ENCODE data around the gene SYNDIG1.

The SYNDIG1 gene

GRCh38 chr20:24468401-24469115, 871 bp upstream of the SYNDIG1 start:
- peak in 2 of 10 donors; percentile 35 to 77 for DNase-seq
- intact Hi-C loops (cut with DNase I) = loop anchor here (10.0 kb wide), 1 partner anchor 84 kb away; no protein-coding TSS in a partner anchor

DNA sequence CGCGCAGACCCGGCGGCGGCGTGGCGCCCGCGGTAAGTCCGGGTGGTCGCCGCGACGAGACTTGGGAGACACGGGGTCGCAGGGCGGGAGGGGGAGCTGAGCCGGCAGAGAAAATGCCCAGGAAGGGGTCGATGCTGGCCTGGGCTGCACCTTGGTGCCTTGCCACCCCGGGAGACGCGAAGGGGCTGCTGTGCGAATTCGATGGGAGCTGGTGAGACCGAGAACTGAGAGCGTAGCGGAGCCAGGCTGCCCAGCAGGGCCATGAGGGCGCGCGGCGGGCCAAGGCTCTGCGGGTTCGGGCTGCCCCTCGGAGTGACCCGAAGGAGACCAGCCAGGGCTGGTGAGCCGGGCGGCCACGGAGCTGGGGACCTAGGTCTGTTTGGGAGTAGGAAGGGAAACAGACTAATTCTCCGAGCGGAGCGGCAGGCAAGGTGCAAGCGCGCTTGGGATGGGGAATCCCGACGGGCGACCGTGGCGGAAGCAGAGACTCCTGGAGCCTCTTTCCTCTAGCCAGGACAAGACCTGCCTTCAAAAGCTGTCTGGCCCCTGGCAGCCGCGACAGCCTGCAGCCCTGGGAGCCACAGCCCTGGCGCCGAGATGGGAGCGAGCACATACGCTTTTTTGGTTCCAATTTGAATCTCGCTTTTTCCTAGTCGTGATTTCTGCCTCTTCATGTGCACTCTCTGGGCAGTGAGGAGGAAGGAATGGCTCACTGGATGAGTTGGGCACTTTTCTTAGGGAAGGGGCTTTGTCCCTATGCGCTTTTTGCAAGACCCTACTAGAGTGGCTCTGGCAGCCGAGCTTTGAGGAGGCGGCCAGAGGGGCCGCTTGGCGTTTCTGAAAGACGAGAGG, 691 bp downstream of the SYNDIG1 start:
- intact Hi-C loops (cut with DNase I) = loop anchor here (5.0 to 10.0 kb wide), 3 partner anchors 85 to 315 kb away; no protein-coding TSS in a partner anchor
- peak in 7 of 10 donors; percentile 37 to 92 (median 44) for DNase-seq

- intact Hi-C loops (cut with DNase I) = loop anchor here (5.0 to 10.0 kb wide), 2 partner anchors 164 to 314 kb away; no protein-coding TSS in a partner anchor
- peak in 8 of 10 donors; percentile 29 to 94 (median 62) for DNase-seq
These were observed 1.5 kb downstream of the SYNDIG1 start for GRCh38 chr20:24470746-24471582.

- DNase-seq = no peak
- intact Hi-C loops (cut with DNase I) = loop anchor here (5.0 to 10.0 kb wide), 2 partner anchors 165 to 312 kb away; no protein-coding TSS in a partner anchor
These were observed 3.0 kb downstream of the SYNDIG1 start for GRCh38 chr20:24472426-24472825.

GRCh38 chr20:24473435-24474223, 4.2 kb downstream of the SYNDIG1 start:
- intact Hi-C loops (cut with DNase I) = loop anchor here (5.0 to 10.0 kb wide), 2 partner anchors 166 to 311 kb away; no protein-coding TSS in a partner anchor
- no peak for DNase-seq

DNA sequence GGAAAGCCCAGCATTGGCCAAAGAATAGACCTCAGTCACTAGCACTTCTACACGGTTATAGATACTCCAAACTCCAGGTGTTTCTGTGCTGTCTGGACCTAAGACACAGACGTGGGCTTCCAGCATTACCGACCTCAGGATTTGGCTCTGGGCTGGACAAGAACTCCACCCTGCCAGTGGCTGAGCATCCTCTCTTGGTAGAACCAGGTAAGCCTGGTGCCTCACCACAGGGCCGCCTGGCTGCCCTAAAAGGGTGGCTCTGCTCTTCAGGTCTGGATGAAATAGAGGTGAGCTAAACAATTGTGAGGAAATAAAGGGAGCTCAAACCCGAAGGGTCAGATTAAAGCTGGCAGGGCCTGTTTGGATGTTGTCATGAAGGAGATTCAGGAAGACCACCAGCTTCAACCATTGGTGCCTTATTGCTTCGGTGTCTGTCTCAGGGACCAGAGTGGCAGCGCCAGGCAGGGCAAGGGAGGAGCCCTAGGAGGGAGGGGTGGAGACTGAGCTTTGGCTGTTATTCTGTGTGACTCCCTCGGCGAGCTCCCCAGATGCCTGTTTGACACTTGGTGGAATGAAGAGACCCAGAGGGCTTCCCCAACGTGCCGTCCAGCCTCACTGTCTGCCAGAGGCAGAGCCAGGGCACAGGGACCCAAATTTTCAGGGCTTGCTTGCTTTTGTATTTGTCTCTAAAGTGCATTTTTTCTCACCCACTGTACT, 8.6 kb downstream of the SYNDIG1 start:
- no peak for DNase-seq
- intact Hi-C loops (cut with DNase I) = loop anchor here (10.0 kb wide), 1 partner anchor 307 kb away; no protein-coding TSS in a partner anchor

GRCh38 chr20:24478584-24478983, 9.2 kb downstream of the SYNDIG1 start:
- DNase-seq = no peak
- intact Hi-C loops (cut with DNase I) = loop anchor here (10.0 kb wide), 1 partner anchor 306 kb away; no protein-coding TSS in a partner anchor

- DNase-seq = no peak
- intact Hi-C loops (cut with DNase I) = loop anchor here (10.0 kb wide), 1 partner anchor 306 kb away; no protein-coding TSS in a partner anchor
These were observed 9.7 kb downstream of the SYNDIG1 start for GRCh38 chr20:24479106-24479505.

- intact Hi-C loops (cut with DNase I) = loop anchor here (10.0 kb wide), 1 partner anchor 305 kb away; no protein-coding TSS in a partner anchor
These were observed 10.2 kb downstream of the SYNDIG1 start for GRCh38 chr20:24479595-24479994.

GRCh38 chr20:24480509-24480908, 11.1 kb downstream of the SYNDIG1 start:
- no peak for DNase-seq
- intact Hi-C loops (cut with DNase I) = no loop called here

More at GRCh38 chr20:24479595-24479994, 10.2 kb downstream of the SYNDIG1 start:
- DNase-seq = no peak

DNA sequence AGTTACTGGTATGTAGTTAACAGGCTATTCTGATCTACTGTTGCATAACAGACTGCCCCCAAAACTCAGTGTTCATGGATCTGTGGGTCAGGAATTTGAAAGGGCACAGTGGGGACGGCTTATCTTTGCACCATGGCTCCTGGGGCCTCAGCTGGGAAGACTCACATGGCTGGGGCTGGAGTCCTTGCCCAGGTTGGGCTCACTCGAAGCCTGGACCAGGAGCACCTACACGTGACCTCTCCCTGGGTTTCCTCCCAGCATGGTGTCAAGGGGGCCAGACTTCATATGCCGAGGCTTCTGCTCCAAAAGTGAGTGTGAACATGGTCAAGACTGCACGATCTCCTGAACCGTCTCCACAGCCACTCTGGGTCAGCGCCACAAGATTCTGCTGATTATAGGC, 11.7 kb downstream of the SYNDIG1 start:
- peak in 1 of 10 donors; percentile 51 for DNase-seq
- intact Hi-C loops (cut with DNase I) = no loop called here

GRCh38 chr20:24483435-24484080, 14.1 kb downstream of the SYNDIG1 start:
- peak in 1 of 10 donors; percentile 56 for DNase-seq
- intact Hi-C loops (cut with DNase I) = no loop called here

DNA sequence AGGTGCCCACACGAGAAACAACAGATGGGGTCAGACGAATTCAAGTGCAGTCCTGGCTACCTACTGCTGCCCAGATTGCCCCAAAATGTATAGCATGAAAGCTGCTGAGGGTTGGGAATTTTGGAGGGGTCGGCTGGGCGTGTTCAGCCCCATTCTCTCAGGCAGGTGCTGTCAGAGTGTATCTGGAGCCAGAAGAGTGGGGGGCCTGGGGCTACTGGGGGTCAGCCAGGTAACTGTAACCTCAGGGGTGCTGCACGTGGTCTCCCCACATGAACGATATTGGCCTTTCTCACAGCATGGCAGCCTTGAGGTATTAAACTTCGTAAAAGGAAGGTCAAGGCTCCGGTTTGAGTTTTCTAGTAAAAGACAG, 14.6 kb downstream of the SYNDIG1 start:
- DNase-seq = peak in 1 of 10 donors; percentile 57
- intact Hi-C loops (cut with DNase I) = no loop called here

- intact Hi-C loops (cut with DNase I) = no loop called here
These were observed 16.6 kb downstream of the SYNDIG1 start for GRCh38 chr20:24485981-24486380.

DNA sequence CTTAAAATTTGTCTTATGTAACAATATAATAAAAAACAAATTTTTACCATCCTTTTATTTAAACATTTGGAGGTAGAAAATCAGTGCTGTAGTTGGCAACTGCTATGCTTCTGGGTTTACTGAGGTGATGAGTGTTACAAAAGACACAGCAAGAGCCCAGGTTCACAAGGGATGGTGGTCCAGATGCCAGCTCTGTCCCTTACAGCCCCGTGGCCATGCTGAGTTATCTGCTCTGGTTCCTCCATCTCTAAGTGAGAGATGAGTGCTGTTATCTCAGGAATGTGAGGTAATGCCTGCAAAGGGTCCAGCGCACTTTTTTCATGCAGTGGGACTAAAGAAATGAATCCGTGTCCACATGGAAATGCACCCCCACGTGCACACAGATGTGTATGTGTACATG, 17.8 kb downstream of the SYNDIG1 start:
- intact Hi-C loops (cut with DNase I) = no loop called here
- peak in 1 of 10 donors; percentile 8 for DNase-seq

More at GRCh38 chr20:24485981-24486380, 16.6 kb downstream of the SYNDIG1 start:
- DNase-seq = peak in 1 of 10 donors; percentile 57

- intact Hi-C loops (cut with DNase I) = no loop called here
- DNase-seq = peak in 2 of 10 donors; percentile 13 to 55
These were observed 18.2 kb downstream of the SYNDIG1 start for GRCh38 chr20:24487648-24488047.

GRCh38 chr20:24488064-24488799, 18.8 kb downstream of the SYNDIG1 start:
- intact Hi-C loops (cut with DNase I) = no loop called here
- peak in 1 of 10 donors; percentile 43 for DNase-seq
